GM19025 (cell line): ENCODE measurements around the gene CAST.
"Not testable (repeated sequence)": the region's sequence is repeated elsewhere in the genome, so short reads cannot be mapped to it uniquely, and the experiment has no call there.

Experiments
- ATAC-seq: cut with Tn5 transposase; IDR thresholded peaks from one replicate; pipeline ENCODE4 v1.9.1; 2021; ENCODE audit warnings: mild to moderate bottlenecking, low read depth, moderate library complexity; ENCODE audit not compliant: unreplicated experiment

CAST gene

DNA sequence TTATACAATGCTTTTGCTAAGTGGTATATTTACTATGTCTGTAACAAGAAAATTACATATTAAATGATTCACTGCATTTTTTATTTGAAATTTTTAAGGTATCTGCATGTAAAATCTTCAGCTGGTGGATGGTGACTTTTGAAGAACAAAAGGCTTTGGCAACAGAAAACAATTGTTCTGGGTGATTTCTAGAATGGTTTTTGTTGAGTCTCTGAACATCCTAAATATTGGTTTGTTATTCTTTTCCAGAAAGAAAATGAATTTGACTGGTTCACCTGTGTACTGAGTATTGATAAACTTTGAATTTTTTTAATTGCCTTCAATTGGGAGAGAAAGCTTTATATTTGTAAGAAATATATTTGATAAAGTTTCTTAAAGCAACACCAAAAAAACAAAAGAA, 110.4 kb downstream of the CAST start:
- ATAC-seq: no peak

DNA sequence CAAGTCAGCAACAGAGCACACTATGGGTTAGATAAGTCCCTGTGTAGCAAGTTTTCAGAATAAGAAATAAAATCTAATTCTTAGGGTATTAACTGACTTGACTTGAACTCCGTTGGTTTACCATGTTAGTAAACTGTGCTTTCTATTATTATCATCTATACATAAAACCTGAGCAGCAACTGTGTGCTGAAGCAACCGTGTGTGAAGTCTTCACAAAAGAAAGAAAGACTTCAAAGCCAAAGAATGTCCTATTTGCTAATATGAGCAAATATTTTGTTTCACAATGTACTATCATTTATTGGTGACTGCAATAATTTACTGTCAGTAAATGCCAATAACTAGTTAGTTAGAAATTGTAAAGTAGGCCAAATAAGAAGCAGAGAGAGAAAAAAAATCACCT, 112.9 kb downstream of the CAST start:
- ATAC-seq: no peak

GRCh38 chr5:96775689-96776088, 113.5 kb downstream of the CAST start:
- ATAC-seq: no peak

- ATAC-seq: no peak
Observed at GRCh38 chr5:96776621-96777020, 114.4 kb downstream of the CAST start.

GRCh38 chr5:96778409-96778808, 116.2 kb downstream of the CAST start:
- no peak for ATAC-seq

DNA sequence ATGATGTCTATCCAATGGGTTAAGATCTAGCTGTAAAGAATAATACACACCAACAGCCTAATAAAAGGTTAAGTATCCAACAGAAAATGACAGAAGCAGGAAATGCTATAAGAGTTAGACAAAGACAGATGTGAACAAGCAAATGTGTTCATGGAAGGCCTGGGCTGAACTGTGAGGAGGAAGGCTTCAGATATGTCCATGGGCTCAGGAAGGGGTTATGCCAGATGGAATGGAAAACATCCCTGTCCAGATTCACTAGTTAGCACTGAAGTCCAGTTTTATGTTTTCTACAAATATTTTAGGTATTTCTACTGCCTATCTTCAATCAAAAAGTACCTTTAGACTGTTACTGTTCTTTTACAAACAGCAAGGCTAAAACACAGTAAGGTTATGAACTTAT, 118.5 kb downstream of the CAST start:
- no peak for ATAC-seq

GRCh38 chr5:96781031-96781971, 119.1 kb downstream of the CAST start:
- ATAC-seq: no peak

- no peak for ATAC-seq
Observed at GRCh38 chr5:96783326-96783725, 121.2 kb downstream of the CAST start.

DNA sequence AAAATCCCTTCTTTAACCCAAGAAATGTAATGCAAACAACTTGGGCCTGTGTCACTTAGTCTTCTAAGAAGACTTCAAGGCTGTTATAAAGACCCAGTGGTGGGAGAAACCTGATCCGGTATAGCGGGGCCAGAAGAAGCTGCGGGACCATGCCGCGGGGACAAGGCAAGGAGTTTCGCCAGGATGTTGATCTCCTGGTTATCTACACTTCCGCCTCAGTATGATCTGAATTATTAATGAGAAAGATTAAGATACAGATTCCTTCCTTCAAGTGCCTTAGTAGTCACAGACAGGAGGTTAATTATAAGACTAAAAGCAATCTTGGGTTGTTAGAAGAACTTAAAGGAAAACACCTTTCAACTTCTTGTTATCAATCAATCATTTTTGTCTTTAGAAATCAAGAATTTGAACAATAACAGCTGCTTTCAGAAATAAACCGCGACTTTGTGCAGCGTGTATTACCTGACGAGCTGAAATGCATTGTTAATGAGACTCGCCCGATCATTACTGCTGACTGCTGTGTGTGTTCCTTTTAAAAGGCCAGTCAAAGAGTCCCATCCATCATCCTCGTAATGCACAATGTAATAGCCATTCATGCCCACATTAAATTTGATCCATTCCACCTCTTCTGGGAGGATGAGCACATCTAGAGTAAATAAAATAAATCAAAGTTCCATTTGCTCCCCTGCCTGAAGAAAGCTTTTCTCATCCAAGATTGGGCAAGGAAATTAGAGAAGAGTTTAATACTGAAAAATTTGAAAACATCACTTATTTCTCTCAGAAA, 123.3 kb downstream of the CAST start:
- no peak for ATAC-seq

DNA sequence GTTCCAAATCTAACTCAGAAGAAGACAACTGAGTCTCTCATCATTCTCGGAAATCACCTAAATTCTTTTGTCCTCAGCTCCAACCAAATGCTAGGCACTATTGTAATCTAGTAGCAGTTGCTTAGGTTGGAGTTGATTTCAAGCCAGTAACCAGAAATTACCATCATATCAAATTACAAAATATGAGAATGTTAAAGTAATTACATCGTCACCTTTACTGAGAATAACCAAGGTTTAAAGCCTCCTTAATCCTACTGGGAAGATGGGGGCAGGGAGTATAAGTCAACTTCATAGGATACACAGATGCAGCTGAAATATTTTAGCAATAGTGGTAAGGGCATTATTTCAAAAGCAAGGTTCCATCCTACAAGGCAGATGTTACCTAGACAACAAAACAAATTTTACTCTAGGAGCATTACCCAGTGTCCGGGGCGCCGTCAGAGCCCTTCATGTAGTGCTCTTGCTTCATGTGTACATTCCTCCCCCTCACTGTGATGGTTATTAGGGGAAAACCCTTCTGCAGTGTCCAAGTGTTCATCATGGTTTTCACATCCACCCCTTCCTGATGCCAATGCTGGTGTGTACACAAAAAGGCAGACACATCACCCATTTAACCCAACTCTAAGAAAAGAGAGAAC, 126.1 kb downstream of the CAST start:
- ATAC-seq: no peak

GRCh38 chr5:96789794-96790330, 127.7 kb downstream of the CAST start:
- ATAC-seq: no peak

DNA sequence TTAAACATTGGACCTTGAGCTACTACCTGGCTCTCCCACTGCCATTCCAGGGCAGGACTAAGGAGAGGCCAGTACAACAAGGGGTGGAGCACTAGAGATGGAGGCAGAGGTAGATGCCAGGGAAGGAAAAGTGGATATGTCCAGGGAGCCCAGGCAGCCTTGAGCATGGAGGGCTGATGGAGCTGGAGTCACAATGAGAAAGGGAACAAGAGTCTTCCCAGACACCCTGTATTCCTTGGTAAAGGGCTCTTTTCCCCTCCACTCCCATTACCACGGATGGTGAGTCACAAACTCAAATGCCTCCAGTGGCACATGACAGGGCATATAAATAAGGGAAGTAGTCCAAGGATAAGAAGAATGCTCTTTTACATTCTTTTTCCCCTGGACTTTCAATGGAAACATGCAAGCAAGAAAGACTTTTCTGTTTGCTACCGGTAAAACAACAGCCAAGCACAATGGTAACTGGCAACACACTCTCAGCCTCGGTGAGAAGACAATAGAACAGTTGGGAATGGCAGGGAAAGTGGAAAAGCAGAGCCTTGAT, 128.9 kb downstream of the CAST start:
- no peak for ATAC-seq

- no peak for ATAC-seq
Observed at GRCh38 chr5:96794757-96795156, 132.6 kb downstream of the CAST start.

DNA sequence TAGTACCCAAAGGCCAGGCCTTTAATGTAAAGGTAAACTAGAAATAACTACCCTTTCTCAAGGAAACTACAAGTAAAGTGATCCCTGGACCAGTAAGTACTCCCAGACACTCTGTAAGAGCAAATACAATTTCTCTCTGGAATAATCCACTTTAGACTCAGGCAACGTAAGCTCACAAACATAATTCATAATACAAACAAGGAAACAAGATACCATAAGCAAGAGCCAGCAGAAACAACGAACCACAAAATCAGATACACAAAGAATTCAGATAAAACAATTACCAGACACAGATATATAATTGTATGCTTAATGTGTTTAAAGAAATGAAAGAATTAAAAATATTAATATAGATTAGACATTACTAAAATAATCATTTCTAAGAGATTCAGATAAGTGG, 133.4 kb downstream of the CAST start:
- no peak for ATAC-seq

DNA sequence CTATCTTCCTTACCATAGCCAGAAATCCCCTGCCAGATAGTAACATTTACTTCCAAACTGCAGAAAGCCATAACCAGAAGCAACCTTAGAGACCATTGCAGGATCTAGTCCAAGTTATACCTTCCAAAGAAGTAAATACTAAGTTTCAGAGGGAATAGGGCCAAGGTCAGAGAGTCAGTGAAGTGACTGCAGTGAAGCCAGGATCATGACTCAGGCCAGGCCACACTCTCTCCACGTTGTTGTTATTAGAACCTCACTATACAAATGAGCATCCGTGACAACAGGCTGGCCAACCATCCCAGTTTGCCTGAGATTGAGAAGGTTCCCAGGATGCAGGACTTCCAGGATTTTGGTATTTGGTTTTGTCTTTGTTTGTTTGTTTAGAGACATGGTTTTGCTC, 134.3 kb downstream of the CAST start:
- ATAC-seq: no peak

- not testable (repeated sequence) for ATAC-seq
Observed at GRCh38 chr5:96801718-96802117, 139.5 kb downstream of the CAST start.

- ATAC-seq: peak; percentile 38
Observed at GRCh38 chr5:96807075-96807654, 145.0 kb downstream of the CAST start.

DNA sequence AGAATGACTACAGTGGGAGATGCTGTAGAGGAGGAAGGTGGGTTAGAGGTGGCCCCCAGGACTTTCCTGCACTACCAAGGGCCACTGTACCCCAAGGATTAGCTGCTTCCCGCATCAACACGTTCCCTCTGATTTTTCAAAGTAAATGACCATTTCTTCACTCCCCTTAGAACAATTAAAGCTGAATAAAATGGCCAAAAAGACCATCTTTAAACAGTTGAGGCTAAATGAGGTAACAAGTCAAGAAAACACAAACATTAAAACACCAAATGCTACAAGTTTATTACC, 146.3 kb downstream of the CAST start:
- no peak for ATAC-seq

GRCh38 chr5:96808868-96809558, 146.8 kb downstream of the CAST start:
- no peak for ATAC-seq

DNA sequence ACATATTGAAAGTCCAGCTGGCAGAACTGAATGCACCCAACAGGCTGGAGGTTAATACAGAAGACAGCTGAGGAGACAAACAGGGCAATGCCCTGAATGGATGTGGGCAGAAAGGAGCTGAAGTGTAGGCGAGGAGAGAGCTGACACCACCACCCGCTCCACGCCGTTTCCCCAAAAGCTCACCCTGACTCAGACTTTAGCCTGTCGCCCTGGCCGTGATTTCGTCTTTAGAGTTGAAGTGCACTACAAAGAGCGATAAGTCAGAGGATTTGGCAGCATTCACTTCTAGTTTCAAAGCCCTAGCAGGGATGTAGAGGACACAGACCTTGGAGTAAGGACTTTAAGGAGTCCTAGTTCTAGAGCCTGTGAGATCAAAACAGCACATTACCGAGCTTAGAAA, 147.7 kb downstream of the CAST start:
- ATAC-seq: no peak
